SH-SY5Y (cell line): ENCODE measurements around the gene PKDCC.

ENCODE experiments used
- GATA2 ChIP-seq: IDR thresholded peaks from 2 replicates; pipeline ENCODE4 v1.6.1; 2011; ENCODE audit warnings: mild to moderate bottlenecking, low read depth, low read length
- GATA3 ChIP-seq: IDR thresholded peaks from 2 replicates; pipeline ENCODE4 v1.6.1; 2011; ENCODE audit warnings: low read depth, mild to moderate bottlenecking, low read length, moderate library complexity

DNA sequence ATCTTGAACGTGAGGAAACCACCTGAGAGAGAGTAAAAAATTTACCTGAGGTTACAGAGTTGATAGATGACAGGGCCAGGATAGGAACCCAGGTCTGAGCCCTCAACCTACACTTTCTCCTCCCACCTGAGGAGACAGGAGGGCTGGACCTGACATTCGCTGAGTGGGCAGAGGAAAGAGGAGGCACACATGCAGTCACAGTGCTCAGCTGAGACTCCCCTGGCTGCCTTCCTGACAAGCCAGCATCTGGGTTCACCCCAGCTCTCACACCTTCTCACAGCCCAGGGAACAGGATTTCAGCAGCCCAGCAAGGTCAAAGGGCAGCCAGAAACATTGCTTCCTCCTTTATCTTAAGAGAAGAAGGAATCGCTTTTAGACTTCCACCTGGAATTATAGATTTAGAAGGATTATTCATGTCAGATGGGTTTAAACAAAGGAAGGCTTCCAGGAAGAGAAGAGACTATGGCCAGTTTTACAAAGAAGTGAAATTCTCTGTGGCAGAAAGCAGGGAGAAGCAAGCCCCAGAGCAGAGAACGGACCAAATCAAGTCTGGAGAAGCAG, 18.1 kb upstream of the PKDCC start:
- TF ChIP-seq GATA3 (no peak), GATA2 (no peak)
